ENCODE measurements around the gene NOC3L.

DNA sequence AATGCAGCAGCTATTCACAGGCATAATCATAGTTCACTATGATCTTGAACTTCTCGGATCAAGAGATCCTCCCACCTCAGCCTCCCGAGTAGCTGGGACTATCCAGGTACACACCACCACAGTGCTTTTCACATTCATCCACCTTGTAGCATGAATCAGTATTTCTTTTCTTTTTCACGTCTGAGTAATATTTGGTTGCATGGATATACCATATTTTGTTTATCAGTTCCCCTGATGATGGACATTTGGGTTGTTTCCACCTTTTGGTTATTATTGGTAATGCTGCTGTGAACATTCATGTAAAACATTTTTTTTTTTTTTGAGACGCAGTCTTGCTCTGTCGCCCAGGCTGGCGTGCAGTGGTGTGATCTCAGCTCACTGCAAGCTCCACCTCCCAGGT is 36.0 kb upstream of the NOC3L start:
- TF ChIP-seq CTCF (optimal IDR thresholded peaks at IDR 0.05 in 1 of 3, IDR thresholded peaks at IDR 0.05 in 1 of 3, conservative IDR thresholded peaks at IDR 0.05 in 1 of 3; ENCODE audit: extremely low read depth in 1 of 3, insufficient read depth in 2 of 3, low read length in 3 of 3) = no peak
- TF ChIP-seq EZH2 (IDR thresholded peaks at IDR 0.05; ENCODE audit: low read length) = no peak
